PFSK-1 (cell line): ENCODE data around the gene NUBPL.

Experiments used
- POLR2AphosphoS5 ChIP-seq: IDR thresholded peaks from 2 replicates; pipeline ENCODE4 v1.6.1; 2012; ENCODE audit warnings: low read depth, mild to moderate bottlenecking, control low read depth, low read length, moderate library complexity
- SIN3A ChIP-seq: IDR thresholded peaks from 2 replicates; pipeline ENCODE4 v1.6.1; 2012; ENCODE audit warnings: mild to moderate bottlenecking, low read length, moderate library complexity, borderline replicate concordance; ENCODE audit not compliant: insufficient read depth

GRCh38 chr14:31580234-31580633 is 19.0 kb downstream of the NUBPL start:
- TF ChIP-seq SIN3A = no peak
- no peak for TF ChIP-seq POLR2AphosphoS5
